NCI-H2081 treated with DMSO at 0.1 percent for 48 hours (cell line): ENCODE data around the gene KLHL33.
"Not testable (repeated sequence)": the region's sequence is repeated elsewhere in the genome, so short reads cannot be mapped to it uniquely, and the experiment has no call there.

Experiments
- DNase-seq: peaks from one replicate; lab custom pipeline; 2025; lab: John Stamatoyannopoulos, UW

The KLHL33 gene

DNA sequence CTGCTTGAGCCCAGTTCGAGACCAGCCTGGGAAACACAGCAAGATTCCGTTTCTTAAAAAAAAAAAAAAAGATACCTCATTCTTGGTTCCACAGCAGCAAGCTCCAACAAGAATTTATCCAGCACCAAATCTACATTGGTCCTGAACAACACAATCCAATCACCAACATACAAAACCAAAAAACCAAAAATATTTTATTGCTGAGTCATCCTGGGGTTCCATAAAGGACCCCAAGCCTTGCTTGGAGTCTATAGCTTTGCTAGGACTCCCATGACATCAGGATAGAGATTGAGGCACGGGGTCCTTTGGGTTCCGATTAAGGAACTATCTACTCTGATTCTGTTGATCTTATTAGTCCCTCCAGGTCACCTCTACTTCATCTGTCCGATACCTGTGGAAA lies 10.9 kb upstream of the KLHL33 start:
- no peak for DNase-seq

GRCh38 chr14:20443650-20444049 lies 7.7 kb upstream of the KLHL33 start:
- not testable (repeated sequence) for DNase-seq

GRCh38 chr14:20441461-20441860 lies 5.5 kb upstream of the KLHL33 start:
- no peak for DNase-seq

- DNase-seq: no peak
Observed at GRCh38 chr14:20440882-20441281, 4.9 kb upstream of the KLHL33 start.

DNA sequence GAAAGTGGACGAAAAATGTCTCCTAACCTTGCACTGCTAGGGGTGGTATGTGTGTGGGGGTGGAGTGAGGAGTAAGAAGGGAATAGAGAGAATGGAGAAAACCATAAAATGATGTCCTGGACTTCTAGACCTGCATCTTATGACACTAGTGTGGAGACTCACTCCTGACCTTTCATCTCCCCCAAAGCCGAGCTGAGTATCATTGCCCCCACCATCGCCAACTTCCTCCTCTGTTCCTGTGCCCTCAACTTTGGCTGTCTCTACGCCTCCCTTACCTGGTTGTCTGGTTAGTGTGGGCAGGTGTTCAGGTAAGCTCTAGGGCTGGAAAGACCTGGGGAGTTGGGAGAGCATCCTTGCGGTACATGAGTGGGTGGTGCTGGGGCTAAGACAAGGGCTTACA lies 4.5 kb upstream of the KLHL33 start:
- DNase-seq: no peak

DNA sequence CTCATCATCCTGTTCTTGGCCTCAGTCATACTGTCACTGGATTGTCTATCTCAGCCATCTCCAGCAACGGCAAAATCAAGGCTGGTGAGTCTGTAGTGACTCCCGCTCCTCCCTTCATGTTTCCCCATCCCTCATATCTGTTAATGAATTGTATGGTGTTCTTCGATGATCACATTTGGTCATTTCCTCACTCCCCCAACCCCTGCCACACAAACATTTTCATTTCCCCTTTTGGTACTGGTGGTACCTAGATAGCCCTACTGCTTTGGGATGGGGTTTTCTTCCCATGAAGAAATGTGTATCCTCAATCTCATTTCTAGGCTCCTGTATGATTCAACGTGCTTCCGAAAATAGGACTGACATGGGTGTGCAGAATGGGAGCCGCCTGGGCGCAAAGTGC lies 2.7 kb upstream of the KLHL33 start:
- DNase-seq: no peak

DNA sequence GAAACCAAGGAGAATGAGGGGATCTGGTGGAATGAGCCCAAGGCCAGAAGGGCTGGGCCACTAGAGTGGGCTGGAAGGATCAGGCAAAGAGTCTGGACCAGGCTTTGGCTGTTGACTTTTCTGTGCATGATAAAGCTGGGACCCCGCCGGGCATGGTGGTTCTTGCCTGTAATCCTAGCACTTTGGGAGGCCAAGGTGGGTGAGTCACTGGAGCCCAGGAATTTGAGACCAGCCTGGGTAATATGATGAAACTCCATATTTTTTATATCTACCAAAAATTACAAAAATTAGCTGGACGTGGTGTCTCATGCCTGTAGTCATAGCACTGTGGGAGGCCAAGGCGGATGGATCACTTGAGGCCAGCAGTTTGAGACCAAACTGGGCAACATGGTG lies 393 bp upstream of the KLHL33 start:
- DNase-seq: no peak

DNA sequence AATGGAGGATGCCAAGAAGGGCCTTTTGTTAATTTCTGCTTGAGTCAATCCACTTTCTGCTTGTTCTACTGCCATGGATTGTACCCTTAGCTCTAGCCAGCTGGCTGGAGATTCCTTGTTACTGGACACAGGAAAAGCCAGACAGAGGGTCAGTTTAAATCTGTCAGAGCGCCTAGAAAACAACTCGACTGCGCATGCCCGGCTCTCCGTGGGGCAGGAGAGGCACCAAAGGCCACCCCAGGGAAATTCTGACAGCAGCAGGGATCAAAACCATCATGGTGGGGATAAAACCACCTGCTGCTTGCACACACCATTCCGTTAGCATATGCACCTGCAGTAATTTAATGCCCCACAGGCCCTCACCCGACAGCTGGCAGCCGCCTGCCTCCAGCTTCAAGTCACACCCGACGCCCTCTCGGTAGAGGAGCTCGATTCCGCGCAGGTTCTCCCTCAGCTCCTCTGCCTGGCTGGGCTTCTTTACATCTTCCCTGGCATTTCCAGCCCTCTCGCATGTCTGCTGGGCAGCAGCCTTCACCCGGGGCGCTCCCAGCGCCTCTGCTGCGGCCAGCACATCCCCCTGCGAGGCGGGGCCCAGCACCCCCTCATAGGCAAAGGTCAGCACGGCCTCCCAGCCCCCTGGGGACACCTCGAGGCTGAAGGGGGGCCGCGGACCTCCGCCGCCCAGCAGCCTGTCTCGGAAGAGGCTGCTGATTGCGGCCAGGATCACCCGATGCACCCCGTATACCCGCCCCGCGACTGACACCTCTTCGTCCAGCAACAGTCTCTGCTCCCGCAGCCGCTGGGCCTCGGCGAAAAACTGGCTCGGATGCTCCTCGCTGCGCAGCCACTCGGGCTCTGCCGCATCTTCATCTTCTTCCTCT lies 1.0 kb downstream of the KLHL33 start:
- DNase-seq: no peak

GRCh38 chr14:20429801-20430669 lies 5.9 kb downstream of the KLHL33 start:
- DNase-seq: no peak

GRCh38 chr14:20428802-20429201 lies 7.2 kb downstream of the KLHL33 start:
- DNase-seq: no peak

- no peak for DNase-seq
Observed at GRCh38 chr14:20428010-20428365, 8.0 kb downstream of the KLHL33 start.

DNA sequence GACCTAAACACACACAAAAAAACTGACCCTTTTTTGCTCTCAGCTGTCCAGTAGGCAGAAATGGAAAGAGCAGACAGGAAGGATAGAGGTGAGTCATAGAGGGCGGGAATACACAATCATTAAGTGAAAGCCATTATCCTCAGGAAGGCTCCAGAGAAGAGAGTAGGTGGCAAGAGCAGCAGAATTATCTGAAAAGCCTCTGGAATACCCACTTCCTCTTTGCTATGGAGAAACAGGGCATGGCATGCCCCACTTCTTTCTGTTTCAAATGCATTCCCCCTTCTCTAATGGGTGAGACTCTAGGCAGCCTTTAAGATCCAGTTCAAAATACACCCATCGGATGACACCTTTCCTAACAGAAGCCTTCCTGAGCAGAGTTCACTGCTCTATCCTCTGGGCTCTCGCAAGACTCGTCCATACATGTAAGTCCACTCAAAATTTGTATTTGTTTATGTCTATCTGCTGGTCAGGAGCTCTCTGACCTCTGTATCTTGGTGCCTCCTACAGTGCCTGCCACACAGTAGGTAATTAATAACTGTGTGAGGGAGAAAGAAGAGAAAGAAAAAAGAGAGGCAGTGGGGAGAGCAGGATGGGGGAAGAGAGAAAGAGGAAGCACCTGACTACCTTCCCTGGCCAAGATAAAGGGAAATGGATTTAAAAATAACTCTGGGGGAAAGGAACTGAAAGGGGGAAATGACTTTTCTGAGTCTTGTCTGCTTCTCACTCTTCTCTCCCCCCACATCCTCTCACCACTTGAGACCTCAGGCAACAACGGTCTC lies 8.5 kb downstream of the KLHL33 start:
- DNase-seq: no peak

- DNase-seq: no peak
Observed at GRCh38 chr14:20424851-20425250, 11.1 kb downstream of the KLHL33 start.

- DNase-seq: no peak
Observed at GRCh38 chr14:20422886-20423285, 13.1 kb downstream of the KLHL33 start.

DNA sequence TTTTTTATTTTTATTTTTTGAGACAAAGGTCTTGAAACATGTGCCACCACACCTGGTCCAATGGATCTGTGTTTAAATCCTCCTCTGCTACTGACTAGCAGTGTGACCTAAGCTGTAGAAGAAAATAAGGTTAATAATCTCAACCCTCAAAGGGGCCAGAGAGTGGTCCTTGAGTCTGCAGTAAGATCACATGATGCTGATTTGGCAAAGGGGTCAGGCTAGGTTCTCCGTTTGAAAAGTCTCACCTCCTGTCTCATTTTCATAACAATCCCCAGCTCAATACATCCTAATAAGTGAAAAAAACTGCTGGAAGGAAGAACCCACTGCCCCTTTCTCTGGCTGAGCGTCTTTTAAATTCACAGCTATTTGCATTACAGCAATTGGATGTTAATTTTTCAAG lies 14.7 kb downstream of the KLHL33 start:
- DNase-seq: no peak

- no peak for DNase-seq
Observed at GRCh38 chr14:20419419-20419818, 16.5 kb downstream of the KLHL33 start.

- DNase-seq: no peak
Observed at GRCh38 chr14:20418501-20418909, 17.5 kb downstream of the KLHL33 start.

- peak; percentile 23 for DNase-seq
Observed at GRCh38 chr14:20417250-20418186, 18.4 kb downstream of the KLHL33 start.

GRCh38 chr14:20416223-20416622 lies 19.7 kb downstream of the KLHL33 start:
- no peak for DNase-seq

DNA sequence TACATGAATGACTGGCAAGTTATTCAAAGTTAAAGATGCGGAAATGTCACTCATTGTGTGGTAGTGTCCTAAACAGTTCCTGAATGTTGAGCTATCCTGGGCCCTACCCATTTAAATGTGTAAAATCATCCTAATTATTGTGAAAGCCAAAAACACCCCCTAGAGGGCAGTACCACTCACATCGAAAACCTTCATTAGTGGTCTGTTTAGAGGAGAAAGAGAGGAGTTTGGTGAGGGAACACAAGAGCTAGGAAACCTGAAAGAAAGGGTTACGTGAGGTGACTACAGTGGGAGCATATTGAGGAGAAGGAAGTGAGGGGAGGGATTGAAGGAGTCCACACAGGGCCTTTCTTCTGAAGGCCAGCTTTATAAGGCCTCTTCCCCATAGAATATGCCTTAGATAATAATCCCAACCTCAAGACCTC lies 20.2 kb downstream of the KLHL33 start:
- DNase-seq: no peak

DNA sequence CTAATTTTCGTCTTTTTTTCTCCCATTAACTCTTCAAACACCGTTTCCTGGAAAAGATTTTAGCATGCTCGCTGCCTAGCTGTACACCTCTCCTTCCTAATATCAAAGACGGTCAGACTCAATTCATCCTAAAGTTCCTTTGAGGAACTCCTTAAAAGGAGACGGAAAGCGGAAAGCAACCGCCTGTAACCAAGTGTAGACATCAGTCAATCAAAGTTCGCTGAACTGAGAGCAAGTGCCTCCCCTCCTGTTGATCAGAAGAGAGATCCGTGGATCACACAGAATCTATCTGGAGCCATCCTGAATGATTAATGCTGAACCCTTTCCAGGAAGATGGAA lies 22.3 kb downstream of the KLHL33 start:
- no peak for DNase-seq
